DND-41 (cell line): ENCODE data around the gene SLC38A3.

Experiments used
- ATAC-seq: fragments of 200-7000 bp; cut with Tn5 transposase; 3 replicates; pipeline ENCODE4 v1.9.1; 2021; ENCODE audit warnings: low read depth; ENCODE audit not compliant: insufficient read depth
- DNase-seq: peaks from one replicate; pipeline ENCODE4 v3.0.0-alpha.2; 2020
- H2AFZ ChIP-seq: 2 replicates; pipeline ENCODE4 v1.6.0; 2012; ENCODE audit warnings: low read depth, low read length
- H3K27ac ChIP-seq: 2 replicates; pipeline ENCODE4 v1.5.1; 2012; ENCODE audit warnings: low read length, inconsistent platforms
- H3K27me3 ChIP-seq: fragments of 200-600 bp; sonication (generic); 2 replicates; pipeline ENCODE4 v1.6.0; 2012; ENCODE audit warnings: low read length, mild to moderate bottlenecking, inconsistent platforms; ENCODE audit not compliant: insufficient read depth, poor library complexity
- H3K36me3 ChIP-seq: 2 replicates; pipeline ENCODE4 v1.5.1; 2012; ENCODE audit warnings: low read length, inconsistent platforms; ENCODE audit not compliant: insufficient read depth
- H3K4me1 ChIP-seq: 2 replicates; pipeline ENCODE4 v1.5.1; 2012; ENCODE audit warnings: mild to moderate bottlenecking, low read length; ENCODE audit not compliant: insufficient read depth
- H3K4me2 ChIP-seq: 2 replicates; pipeline ENCODE4 v1.6.0; 2012; ENCODE audit warnings: mild to moderate bottlenecking, moderate library complexity, low read length, inconsistent platforms; ENCODE audit not compliant: insufficient read depth
- H3K4me3 ChIP-seq, 2 experiments: fragments of 200-600 bp in 1 of 2; shearing (Covaris generic) in 1 of 2; 2 replicates each; pipeline ENCODE4 v1.5.1; 2012 to 2016; ENCODE audit warnings: inconsistent platforms in 2 of 2, low read length in 2 of 2, mild to moderate bottlenecking in 2 of 2, low read depth in 1 of 2, moderate library complexity in 1 of 2
- H3K79me2 ChIP-seq: 2 replicates; pipeline ENCODE4 v1.6.0; 2012; ENCODE audit warnings: low read length, inconsistent platforms; ENCODE audit not compliant: insufficient read depth
- H3K9ac ChIP-seq: 2 replicates; pipeline ENCODE4 v1.6.0; 2012; ENCODE audit warnings: low read depth, mild to moderate bottlenecking, inconsistent platforms, low read length, moderate library complexity
- H3K9me3 ChIP-seq: 2 replicates; pipeline ENCODE4 v1.5.1; 2012; ENCODE audit warnings: low read length, moderate library complexity, mild to moderate bottlenecking, inconsistent platforms; ENCODE audit not compliant: insufficient read depth, severe bottlenecking
- H4K20me1 ChIP-seq: 2 replicates; pipeline ENCODE4 v1.6.0; 2012; ENCODE audit warnings: low read length; ENCODE audit not compliant: insufficient read depth
- EZH2 ChIP-seq: IDR thresholded peaks from 3 replicates; pipeline ENCODE4 v1.6.1; 2012; ENCODE audit warnings: borderline replicate concordance, low read depth, mild to moderate bottlenecking, moderate library complexity, low read length, inconsistent platforms; ENCODE audit not compliant: severe bottlenecking
- TF ChIP-seq, protein P1 (sequence below): IDR thresholded peaks from 2 replicates; pipeline ENCODE4 v1.5.1; 2012; ENCODE audit warnings: borderline replicate concordance, low read length, moderate library complexity, mild to moderate bottlenecking; ENCODE audit not compliant: poor library complexity, severe bottlenecking; ENCODE audit errors: extremely low read depth

The SLC38A3 gene

DNA sequence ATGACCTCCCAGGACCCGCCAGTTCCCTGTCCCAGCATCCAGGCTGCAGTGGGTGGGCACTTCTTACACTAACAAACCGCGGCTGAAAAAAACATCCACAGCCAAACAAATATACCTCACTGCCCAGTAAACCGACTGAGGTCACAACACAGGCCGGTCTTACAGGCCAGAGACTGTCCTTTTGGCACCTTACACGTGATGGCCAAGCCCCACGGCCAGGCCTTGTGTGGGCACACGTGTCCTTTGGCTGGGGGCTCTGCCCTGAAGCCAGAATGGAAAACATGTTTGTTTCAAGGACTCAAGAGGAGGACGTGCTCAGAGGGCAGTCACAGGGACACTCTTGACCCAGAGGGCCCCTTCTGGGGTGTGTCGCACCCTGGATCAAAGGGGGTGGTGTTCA lies 9.8 kb downstream of the SLC38A3 start:
- no peaks in the 10 kb centered on the region for H3K79me2 ChIP-seq
- H3K36me3 ChIP-seq = no peaks in the 10 kb centered on the region
- TF ChIP-seq EZH2 = no peak
- TF ChIP-seq, protein P1, sequence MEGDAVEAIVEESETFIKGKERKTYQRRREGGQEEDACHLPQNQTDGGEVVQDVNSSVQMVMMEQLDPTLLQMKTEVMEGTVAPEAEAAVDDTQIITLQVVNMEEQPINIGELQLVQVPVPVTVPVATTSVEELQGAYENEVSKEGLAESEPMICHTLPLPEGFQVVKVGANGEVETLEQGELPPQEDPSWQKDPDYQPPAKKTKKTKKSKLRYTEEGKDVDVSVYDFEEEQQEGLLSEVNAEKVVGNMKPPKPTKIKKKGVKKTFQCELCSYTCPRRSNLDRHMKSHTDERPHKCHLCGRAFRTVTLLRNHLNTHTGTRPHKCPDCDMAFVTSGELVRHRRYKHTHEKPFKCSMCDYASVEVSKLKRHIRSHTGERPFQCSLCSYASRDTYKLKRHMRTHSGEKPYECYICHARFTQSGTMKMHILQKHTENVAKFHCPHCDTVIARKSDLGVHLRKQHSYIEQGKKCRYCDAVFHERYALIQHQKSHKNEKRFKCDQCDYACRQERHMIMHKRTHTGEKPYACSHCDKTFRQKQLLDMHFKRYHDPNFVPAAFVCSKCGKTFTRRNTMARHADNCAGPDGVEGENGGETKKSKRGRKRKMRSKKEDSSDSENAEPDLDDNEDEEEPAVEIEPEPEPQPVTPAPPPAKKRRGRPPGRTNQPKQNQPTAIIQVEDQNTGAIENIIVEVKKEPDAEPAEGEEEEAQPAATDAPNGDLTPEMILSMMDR = no peak
- ATAC-seq = no peak
- H3K4me2 ChIP-seq = no peak overlapping the region
- no peak for DNase-seq
- H4K20me1 ChIP-seq = 0 out of 2 replicates have a peak, but pooled peaks cover 4% of the 10 kb centered on the region
- no peaks in the 10 kb centered on the region for H3K4me1 ChIP-seq
- H3K4me3 ChIP-seq = no peak overlapping the region
- no peak overlapping the region for H3K27ac ChIP-seq
- no peaks in the 10 kb centered on the region for H3K9me3 ChIP-seq
- H3K9ac ChIP-seq = no peak overlapping the region
- H3K27me3 ChIP-seq = no peaks in the 10 kb centered on the region
- no peak overlapping the region for H2AFZ ChIP-seq

DNA sequence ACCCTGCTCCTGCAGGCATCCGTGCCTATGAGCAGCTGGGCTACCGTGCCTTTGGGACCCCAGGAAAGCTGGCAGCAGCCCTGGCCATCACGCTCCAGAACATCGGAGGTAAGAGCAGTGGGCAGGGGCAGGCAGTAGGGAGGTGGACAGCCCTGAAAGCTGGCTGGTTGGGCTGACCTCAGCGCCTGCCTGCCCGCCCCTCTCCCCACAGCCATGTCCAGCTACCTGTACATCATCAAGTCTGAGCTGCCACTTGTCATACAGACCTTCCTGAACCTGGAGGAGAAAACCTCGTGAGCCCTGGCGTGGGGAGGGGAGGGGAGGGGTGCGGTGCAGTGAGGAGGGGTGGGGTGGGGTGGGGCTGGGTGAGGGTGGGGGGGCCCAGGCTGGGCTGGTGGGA lies 10.5 kb downstream of the SLC38A3 start:
- DNase-seq (no peak), ATAC-seq (no peak)
- H3K4me1 ChIP-seq = no peaks in the 10 kb centered on the region
- no peak overlapping the region for H3K9ac ChIP-seq
- H3K4me3 ChIP-seq = no peak overlapping the region
- H2AFZ ChIP-seq = no peak overlapping the region
- no peaks in the 10 kb centered on the region for H3K79me2 ChIP-seq
- TF ChIP-seq, protein P1 = no peak
- TF ChIP-seq EZH2 = no peak
- H3K27me3 ChIP-seq = no peaks in the 10 kb centered on the region
- no peaks in the 10 kb centered on the region for H3K36me3 ChIP-seq
- H4K20me1 ChIP-seq = 0 out of 2 replicates have a peak, but pooled peaks cover 4% of the 10 kb centered on the region
- H3K9me3 ChIP-seq = no peaks in the 10 kb centered on the region
- H3K4me2 ChIP-seq = no peak overlapping the region
- no peak overlapping the region for H3K27ac ChIP-seq

DNA sequence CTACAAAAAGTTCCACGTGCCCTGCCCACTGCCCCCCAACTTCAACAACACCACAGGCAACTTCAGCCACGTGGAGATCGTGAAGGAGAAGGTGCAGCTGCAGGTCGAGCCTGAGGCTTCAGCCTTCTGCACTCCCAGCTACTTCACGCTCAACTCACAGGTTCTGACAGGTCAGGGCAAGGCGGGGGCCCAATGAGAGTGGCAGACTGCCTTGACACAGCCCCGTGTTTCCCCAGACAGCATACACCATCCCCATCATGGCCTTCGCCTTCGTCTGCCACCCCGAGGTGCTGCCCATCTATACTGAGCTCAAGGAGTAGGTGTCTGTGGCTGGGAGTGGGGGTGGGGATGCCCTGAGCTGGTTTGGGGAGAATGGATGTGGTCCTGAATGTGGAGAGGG lies 12.6 kb downstream of the SLC38A3 start:
- Histone ChIP-seq H3K79me2 (no peaks in the 10 kb centered on the region), H3K4me3 (no peak overlapping the region), H3K27ac (no peak overlapping the region), H3K27me3 (no peaks in the 10 kb centered on the region), H4K20me1 (0 out of 2 replicates have a peak, but pooled peaks cover 4% of the 10 kb centered on the region), H3K4me2 (no peak overlapping the region), H3K9me3 (no peaks in the 10 kb centered on the region), H2AFZ (no peak overlapping the region), H3K36me3 (no peaks in the 10 kb centered on the region), H3K4me1 (no peaks in the 10 kb centered on the region), H3K9ac (no peak overlapping the region)
- DNase-seq (no peak), ATAC-seq (no peak)
- no peak for TF ChIP-seq EZH2
- TF ChIP-seq, protein P1 = no peak

DNA sequence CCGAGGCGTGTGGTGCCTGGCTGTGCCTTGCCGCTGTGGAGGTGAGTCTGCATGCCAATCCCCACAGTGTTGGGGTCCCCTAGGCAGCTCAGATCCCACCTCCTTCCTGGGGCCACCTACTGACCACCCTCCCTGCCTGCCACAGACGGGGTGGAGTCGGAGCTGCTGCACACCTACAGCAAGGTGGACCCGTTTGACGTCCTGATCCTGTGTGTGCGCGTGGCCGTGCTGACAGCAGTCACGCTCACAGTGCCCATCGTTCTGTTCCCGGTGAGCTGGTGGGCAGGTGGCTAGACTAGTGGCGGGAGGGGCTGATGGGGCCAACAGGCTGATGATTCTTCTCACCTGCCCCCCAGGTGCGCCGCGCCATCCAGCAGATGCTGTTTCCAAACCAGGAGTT lies 13.4 kb downstream of the SLC38A3 start:
- ATAC-seq (no peak), DNase-seq (no peak)
- H3K27me3 ChIP-seq = no peaks in the 10 kb centered on the region
- H3K27ac ChIP-seq = no peak overlapping the region
- H3K4me2 ChIP-seq = no peak overlapping the region
- no peaks in the 10 kb centered on the region for H3K79me2 ChIP-seq
- 0 out of 2 replicates have a peak, but pooled peaks cover 4% of the 10 kb centered on the region for H4K20me1 ChIP-seq
- no peaks in the 10 kb centered on the region for H3K36me3 ChIP-seq
- no peak overlapping the region for H3K4me3 ChIP-seq
- TF ChIP-seq EZH2 = no peak
- TF ChIP-seq, protein P1 = no peak
- no peak overlapping the region for H3K9ac ChIP-seq
- no peaks in the 10 kb centered on the region for H3K4me1 ChIP-seq
- H3K9me3 ChIP-seq = no peaks in the 10 kb centered on the region
- no peak overlapping the region for H2AFZ ChIP-seq
